ENCODE results near the gene NEUROG2.
"Not testable (repeated sequence)": the region's sequence is repeated elsewhere in the genome, so short reads cannot be mapped to it uniquely, and the experiment has no call there.

The NEUROG2 gene

DNA sequence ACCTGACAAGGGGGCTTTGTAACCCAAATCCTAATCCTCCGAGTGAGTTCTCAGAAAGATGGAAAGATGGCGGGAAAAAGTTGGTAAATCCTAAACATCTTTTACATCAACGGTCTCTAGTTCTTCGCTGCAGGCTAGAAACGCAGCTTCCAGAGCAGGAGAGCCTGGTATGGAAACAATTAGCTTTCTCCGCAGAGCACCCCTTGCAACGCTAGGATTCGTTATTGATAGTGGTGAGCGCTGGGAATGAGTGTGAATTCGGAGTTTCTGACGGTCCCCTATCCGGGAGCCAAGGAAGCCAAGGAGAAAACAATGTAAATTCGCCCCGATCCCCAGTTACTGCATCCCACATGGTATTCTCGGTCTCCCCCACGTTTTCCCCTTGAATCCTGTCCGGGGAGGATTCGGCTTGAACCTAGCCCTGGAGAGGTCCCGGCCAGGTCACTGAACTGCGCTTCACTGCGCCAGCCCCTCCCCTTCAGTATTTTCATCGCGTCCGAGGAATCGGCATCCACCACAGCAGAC, 4.7 kb upstream of the NEUROG2 start:
- DNase-seq: no peak

- no peak for DNase-seq
Observed at GRCh38 chr4:112519689-112520597, 4.0 kb upstream of the NEUROG2 start.

- DNase-seq: no peak
Observed at GRCh38 chr4:112518675-112519074, 2.7 kb upstream of the NEUROG2 start.

DNA sequence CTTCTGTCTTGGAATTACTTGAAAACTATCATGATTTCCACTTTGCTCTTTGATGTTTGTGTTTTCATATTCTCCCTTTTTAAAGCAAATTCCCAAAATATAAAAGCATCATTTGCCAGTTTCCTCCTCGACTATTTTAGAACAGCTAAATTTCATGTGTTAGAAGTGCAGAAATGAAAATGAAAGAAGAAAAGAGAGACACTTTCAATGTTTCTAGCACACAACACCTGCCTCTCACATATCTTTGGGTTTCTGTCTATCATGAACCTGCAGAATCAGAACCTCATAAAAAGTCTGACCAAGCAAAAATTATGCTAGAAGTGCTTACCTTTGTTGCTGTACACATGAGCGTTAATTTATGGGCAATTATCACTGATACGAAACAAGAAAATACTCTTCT, 1.9 kb upstream of the NEUROG2 start:
- DNase-seq: no peak

- DNase-seq: no peak
Observed at GRCh38 chr4:112517067-112517634, 1.2 kb upstream of the NEUROG2 start.

GRCh38 chr4:112516471-112517066, 589 bp upstream of the NEUROG2 start:
- no peak for DNase-seq

DNA sequence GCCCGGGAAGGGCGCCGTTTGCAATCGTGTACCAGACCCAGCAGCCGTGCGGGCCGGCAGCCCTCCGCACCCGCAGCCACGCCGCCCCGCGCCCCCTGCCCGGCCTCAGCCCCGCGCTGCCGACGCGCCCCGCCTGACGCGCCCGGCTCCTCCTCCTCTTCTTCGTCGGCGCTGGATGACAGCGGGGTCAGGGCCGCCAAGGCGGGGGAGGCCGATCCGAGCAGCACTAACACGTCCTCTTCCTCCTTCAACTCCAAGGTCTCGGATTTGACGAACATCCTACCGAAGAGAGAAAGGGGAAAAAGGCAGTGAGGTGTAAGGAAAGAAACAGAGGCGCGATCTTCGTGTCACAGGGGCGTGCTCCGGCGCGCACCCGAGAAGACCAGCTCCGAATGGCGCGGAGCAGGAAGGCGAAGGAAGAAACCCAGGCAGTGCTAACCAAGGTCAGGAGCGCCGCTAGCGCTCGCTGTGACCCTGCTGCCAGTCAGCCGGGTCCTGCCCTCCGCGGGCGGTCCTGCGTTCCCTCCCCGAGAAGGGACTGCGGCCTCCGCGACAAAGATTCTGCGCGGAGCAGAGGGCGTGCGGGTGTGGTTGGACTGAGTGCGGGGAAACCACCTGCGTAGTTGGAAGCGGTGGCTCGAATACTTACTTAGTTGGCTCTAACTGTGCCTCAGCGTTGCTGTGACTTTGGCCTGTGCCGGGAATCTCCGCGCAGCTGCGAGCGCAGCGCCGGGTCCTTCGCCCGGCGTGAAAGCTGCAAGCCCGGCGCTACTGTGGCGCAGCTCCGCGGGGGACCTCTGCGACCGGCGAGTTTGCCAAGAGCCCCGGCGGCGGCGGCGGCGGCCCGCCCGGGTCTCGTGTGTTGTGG, 548 bp downstream of the NEUROG2 start:
- no peak for DNase-seq

GRCh38 chr4:112514647-112515197, 1.3 kb downstream of the NEUROG2 start:
- no peak for DNase-seq

- DNase-seq: no peak
Observed at GRCh38 chr4:112513971-112514646, 1.9 kb downstream of the NEUROG2 start.

GRCh38 chr4:112511803-112512118, 4.2 kb downstream of the NEUROG2 start:
- no peak for DNase-seq

GRCh38 chr4:112511093-112511802, 4.7 kb downstream of the NEUROG2 start:
- no peak for DNase-seq

DNA sequence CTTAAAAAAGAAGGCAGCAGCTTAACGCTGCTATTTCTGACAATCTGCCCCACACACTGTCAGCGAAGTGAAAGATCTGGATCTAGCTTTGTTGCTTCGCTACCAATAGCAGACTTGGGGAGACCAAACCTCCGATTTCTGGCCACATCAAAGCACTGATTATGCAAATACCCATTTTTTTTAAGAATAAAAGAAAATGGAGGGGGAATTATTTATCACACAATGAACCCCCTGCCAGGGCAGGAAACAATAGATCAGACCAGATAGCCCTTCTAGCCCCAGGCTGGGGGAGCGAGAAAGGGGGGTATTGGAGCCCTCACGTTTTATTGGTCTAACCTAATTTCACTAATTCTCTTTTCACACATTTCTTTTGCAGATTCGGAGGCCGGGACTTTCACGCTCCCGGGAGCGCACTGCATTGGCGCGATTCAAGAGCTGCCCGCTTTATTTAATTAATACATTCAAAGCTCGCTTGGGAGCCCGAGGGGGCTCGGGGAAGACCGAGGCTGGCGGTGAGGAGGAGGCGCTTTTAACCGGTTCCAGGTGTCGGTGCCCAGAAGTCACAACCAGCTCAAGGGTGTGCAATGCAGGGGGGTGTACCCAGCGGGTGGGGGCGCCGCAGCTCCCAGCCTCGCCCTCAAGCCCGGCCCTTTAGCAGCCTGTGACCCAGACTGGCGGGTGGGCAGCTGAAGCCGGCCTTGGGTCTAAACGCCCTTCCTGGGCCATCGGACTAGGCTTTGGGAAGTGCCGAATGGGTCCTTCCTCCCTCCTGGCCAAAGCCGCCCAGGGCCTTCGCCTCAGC, 5.5 kb downstream of the NEUROG2 start:
- no peak for DNase-seq

DNA sequence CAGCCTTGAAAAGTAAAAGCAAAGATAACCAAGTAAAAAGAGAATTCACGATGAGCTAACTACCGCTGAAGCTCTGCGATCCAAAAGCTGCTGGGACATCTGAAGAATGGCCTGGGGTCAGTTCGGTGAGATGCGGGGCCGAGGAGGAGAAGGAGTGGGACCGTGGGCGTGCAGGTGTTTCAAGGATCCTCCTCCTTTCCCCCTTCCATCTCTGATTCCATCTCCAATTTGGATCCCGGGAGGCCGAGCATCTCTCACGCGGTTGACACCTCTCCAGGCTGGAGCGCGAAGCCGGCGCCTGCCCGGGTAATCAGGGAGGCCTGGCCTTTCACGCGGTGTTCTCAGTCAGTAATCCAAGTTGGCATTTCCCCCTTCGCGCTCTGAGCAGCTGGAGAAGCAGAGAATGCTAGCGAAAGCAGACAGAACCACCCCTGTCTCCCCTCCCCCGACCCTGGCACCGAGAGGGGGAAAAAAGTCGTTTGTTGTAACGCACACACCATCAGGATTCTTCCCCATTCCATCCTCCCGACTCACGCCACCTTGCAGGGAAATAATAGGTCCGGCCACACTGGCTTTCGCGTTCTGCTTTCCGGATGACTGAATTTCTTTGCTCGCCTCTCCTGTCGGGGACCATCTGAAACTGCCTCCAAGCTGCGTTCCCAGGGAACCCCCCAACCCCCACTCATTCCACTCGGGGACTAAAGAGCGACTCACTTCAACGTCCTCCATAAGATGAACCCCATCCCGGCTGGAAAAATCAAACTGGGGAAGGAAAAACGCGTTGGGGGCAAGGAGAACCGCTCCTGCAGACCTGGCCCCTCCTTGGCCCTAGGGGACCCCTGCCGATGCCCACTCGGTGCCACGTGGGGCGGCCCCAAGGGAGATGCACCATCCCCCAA, 6.5 kb downstream of the NEUROG2 start:
- DNase-seq: no peak

DNA sequence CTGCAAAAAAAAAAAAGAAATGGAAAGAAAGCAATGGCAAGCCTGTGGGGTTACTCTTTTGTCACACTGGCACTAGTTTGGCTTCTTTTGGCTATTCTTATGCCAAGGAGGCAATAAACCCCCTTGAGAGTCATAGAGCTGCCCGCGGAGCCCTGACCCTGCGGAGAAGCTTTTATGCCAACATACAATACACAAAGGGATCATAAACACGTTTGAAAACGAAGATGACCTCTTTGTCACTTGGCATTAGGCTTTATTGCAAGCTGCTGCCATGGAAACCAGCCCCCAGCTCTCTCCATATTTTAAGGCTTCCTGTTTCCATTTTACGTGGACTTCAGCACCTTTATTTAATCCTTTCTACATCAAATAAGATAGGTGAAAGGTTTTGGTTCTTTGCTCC, 7.6 kb downstream of the NEUROG2 start:
- no peak for DNase-seq

GRCh38 chr4:112504807-112505206, 11.2 kb downstream of the NEUROG2 start:
- DNase-seq: no peak

DNA sequence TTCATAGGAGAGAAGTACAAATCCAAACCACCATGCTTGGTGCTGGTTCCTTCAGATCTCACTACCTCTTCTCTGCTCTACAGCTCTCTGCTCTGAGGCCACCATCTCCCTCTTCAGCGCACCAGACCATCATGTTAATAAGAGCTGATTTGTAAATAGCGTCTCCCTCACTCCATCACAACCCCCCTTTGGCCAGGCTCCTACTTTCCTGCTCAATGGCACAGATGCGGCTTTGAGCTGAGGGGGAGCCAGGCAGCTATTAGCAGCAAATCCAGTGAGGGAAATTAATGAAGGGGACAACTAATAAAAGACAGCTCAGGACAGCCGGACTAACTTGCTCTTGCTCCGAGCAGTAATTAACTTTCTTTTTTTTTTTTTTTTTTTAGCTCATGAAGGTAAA, 13.1 kb downstream of the NEUROG2 start:
- DNase-seq: no peak

DNA sequence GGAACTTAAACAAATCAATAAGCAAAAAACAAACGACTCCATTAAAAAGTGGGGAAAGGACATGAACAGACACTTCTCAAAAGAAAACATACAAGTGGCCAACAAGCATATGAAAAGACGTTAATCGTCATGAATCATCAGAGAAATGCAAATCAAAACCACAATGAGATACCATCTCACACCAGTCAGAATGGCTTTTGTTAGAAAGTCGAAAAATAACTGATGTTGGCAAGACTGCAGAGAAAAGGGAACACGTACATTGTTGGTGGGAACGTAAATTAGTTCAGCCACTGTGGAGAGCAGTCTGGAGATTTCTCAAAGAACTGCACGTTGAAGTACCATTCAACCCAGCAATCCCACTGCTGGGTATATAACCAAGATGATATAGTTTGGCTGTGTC, 23.7 kb downstream of the NEUROG2 start:
- DNase-seq: no peak

DNA sequence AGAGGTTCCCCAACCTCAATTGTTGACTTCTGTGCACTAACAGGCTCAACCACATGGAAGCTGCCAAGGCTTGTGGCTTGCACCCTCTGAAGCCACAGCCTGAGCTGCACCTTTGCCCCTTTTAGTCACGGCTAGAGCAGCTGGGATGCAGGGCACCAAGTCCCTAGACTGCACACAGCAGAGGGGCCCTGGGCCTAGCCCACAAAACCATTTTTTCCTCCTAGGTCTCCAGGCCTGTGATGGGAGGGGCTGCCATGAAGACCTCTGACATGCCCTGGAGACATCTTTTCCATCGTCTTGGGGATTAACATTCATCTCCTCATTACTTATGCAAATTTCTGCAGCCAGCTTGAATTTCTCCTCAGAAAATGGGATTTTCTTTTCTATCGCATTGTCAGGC, 25.2 kb downstream of the NEUROG2 start:
- not testable (repeated sequence) for DNase-seq

DNA sequence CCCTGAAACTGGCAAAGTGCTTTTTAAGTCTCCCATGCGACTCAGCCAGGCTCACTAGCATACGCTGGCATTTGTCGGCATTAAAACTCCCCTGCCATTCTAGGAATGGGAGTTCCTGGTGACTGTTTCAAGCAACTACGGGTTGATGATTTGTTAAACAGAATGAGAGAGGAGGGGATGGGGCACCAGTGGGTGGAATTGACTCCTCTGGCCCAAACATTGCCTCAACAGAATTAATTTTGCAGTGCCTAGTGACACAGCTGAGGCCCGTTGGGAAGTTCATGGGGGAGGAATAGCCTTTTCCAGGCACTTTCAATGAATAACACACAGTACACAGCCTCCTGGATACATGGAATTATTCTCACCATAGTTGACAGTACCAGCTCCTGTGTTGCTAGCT, 30.1 kb downstream of the NEUROG2 start:
- DNase-seq: no peak

DNA sequence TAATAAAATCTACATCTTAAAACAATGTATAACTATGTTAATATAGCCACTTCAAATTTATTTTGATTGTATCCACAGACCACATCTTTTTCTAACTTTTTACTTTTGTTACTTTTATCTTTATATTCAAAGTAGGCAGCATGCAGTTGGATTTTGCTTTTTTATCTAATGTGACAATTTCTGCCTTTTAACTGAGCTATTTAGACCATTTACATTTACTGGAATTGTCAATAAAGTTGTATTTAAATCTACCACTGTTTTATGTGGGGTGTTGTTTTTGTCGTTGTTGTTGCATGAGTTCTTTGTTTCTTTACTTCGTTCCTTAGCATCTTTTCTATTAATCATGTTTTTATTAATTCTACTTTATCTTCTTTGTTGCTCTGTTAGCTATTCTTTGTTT, 42.0 kb downstream of the NEUROG2 start:
- no peak for DNase-seq

All from NCI-H2081 treated with DMSO at 0.1 percent for 48 hours (cell line).